A549 (cell line): ENCODE results near the gene SLC23A2. TPM values are rescaled to one million over a fixed set of nuclear protein-coding genes. Genes with fewer than 3 reads are reported as not detected.
"Not testable (repeated sequence)": the region's sequence is repeated elsewhere in the genome, so short reads cannot be mapped to it uniquely, and the experiment has no call there.

Source experiments
- ATAC-seq, 2 experiments: fragments of 200-7000 bp in 1 of 2; fragments of >200 bp in 1 of 2; cut with Nextera tagmentation in 1 of 2; cut with Tn5 transposase in 1 of 2; 3 replicates each; pipeline versions ENCODE4 v1.8.0 to v1.9.1; 2018 to 2020; ENCODE audit warnings: mild to moderate bottlenecking in 1 of 2, moderate library complexity in 1 of 2
- CTCF ChIA-PET: fragments of 300-600 bp; sonication (Branson Sonifier 250); formaldehyde crosslinking; extraction: SDS; loops from one replicate; lab custom pipeline; 2021; ENCODE audit warnings: antibody characterized with exemption, inconsistent platforms; lab: Yijun Ruan, JAX
- POLR2A ChIA-PET: fragments of 350-600 bp; formaldehyde crosslinking; extraction: SDS; loops from one replicate; lab custom pipeline; 2021; ENCODE audit warnings: antibody characterized with exemption, inconsistent platforms; lab: Yijun Ruan, JAX
- DNase-seq, 2 experiments: peaks; one replicate each; pipeline versions ENCODE4 v3.0.0 to v3.0.0-alpha.2; 2011 to 2016; ENCODE audit warnings: low read depth in 1 of 2, low spot score in 1 of 2
- FAIRE-seq: peaks from 2 replicates; lab custom pipeline; 2011; peaks lifted over from hg19 to GRCh38; lab: Jason Lieb, UNC
- H3K27ac ChIP-seq, 2 experiments: fragments of >200 bp; sonication (Bioruptor Twin); formaldehyde crosslinking; 3 replicates each; pipeline ENCODE4 v1.5.1; 2016 to 2017
- H3K4me1 ChIP-seq: fragments of >200 bp; sonication (Bioruptor Twin); formaldehyde crosslinking; 3 replicates; pipeline ENCODE4 v1.6.1; 2016
- H3K4me2 ChIP-seq: fragments of >200 bp; sonication (Bioruptor Twin); formaldehyde crosslinking; 3 replicates; pipeline ENCODE4 v1.6.1; 2016
- H3K4me3 ChIP-seq: fragments of >200 bp; sonication (Bioruptor Twin); formaldehyde crosslinking; 3 replicates; pipeline ENCODE4 v1.5.1; 2016
- H3K9me3 ChIP-seq: fragments of >200 bp; sonication (Bioruptor Twin); formaldehyde crosslinking; 3 replicates; pipeline ENCODE4 v1.6.1; 2016
- BHLHE40 ChIP-seq: IDR thresholded peaks from 2 replicates; pipeline ENCODE4 v1.6.1; 2012; ENCODE audit warnings: low read depth, low read length, inconsistent platforms
- CBX2 ChIP-seq: fragments of 200-600 bp; sonication (generic); IDR thresholded peaks from 2 replicates; pipeline ENCODE4 v1.6.1; 2016; ENCODE audit warnings: low read depth, mild to moderate bottlenecking, borderline replicate concordance
- EHF ChIP-seq: fragments of 250-450 bp; sonication (Bioruptor Pico); IDR thresholded peaks from 2 replicates; pipeline ENCODE4 v1.5.0; 2020; ENCODE audit warnings: mild to moderate bottlenecking
- EP300 ChIP-seq, 2 experiments: fragments of >200 bp; sonication (Bioruptor Twin); formaldehyde crosslinking; IDR thresholded peaks; 2 replicates in 1 of 2; 3 replicates in 1 of 2; pipeline ENCODE4 v1.6.1; 2016 to 2017
- HDAC2 ChIP-seq: fragments of 200-600 bp; sonication (generic); IDR thresholded peaks from 2 replicates; pipeline ENCODE4 v1.6.1; 2016
- HEYL ChIP-seq: fragments of 250-450 bp; sonication (Bioruptor Pico); IDR thresholded peaks from 2 replicates; pipeline ENCODE4 v1.8.0; 2021; ENCODE audit warnings: mild to moderate bottlenecking, moderate library complexity
- HOXA7 ChIP-seq: fragments of 250-450 bp; sonication (Bioruptor Pico); IDR thresholded peaks from 2 replicates; pipeline ENCODE4 v1.5.0; 2020; ENCODE audit warnings: mild to moderate bottlenecking, moderate library complexity
- HOXB13 ChIP-seq: fragments of 250-450 bp; sonication (Bioruptor Pico); IDR thresholded peaks from 2 replicates; pipeline ENCODE4 v1.5.0; 2020; ENCODE audit warnings: low read depth, mild to moderate bottlenecking, moderate library complexity
- KDM5A ChIP-seq: fragments of 200-600 bp; sonication (generic); IDR thresholded peaks from 2 replicates; pipeline ENCODE4 v1.6.1; 2016; ENCODE audit warnings: antibody characterized with exemption, mild to moderate bottlenecking
- MYC ChIP-seq: IDR thresholded peaks from 2 replicates; pipeline ENCODE4 v1.6.1; 2012; ENCODE audit warnings: mild to moderate bottlenecking, inconsistent platforms, low read length, improper control_type of control experiment, borderline replicate concordance
- NFE2L2 ChIP-seq: fragments of 150-350 bp; conservative IDR thresholded peaks from 2 replicates; pipeline ENCODE4 v1.6.1; 2014; ENCODE audit warnings: low read length
- NPAS2 ChIP-seq: fragments of 250-450 bp; sonication (Bioruptor Pico); IDR thresholded peaks from 2 replicates; pipeline ENCODE4 v1.8.0; 2022; ENCODE audit warnings: mild to moderate bottlenecking, moderate library complexity, borderline replicate concordance
- NR3C1 ChIP-seq: fragments of >200 bp; sonication (Bioruptor Twin); formaldehyde crosslinking; IDR thresholded peaks from 3 replicates; pipeline ENCODE4 v1.6.1; 2017
- POLR2AphosphoS2 ChIP-seq: conservative IDR thresholded peaks from 2 replicates; pipeline ENCODE4 v1.6.1; 2012; ENCODE audit warnings: low read length, improper control_type of control experiment, inconsistent platforms
- RARB ChIP-seq: fragments of 250-450 bp; sonication (Bioruptor Pico); IDR thresholded peaks from 2 replicates; pipeline ENCODE4 v1.8.0; 2021; ENCODE audit warnings: mild to moderate bottlenecking, moderate library complexity
- REST ChIP-seq: fragments of 200-600 bp; sonication (generic); IDR thresholded peaks from 2 replicates; pipeline ENCODE4 v1.6.1; 2016; ENCODE audit warnings: antibody characterized with exemption, mild to moderate bottlenecking, moderate library complexity
- SMC3 ChIP-seq: fragments of >200 bp; sonication (Bioruptor Twin); formaldehyde crosslinking; IDR thresholded peaks from 3 replicates; pipeline ENCODE4 v1.6.1; 2018; ENCODE audit warnings: inconsistent platforms
- SREBF2 ChIP-seq: fragments of 450-650 bp; IDR thresholded peaks from 2 replicates; pipeline ENCODE4 v1.6.1; 2014; ENCODE audit warnings: mild to moderate bottlenecking, moderate library complexity
- ZSCAN20 ChIP-seq: fragments of 250-450 bp; sonication (Bioruptor Pico); IDR thresholded peaks from 2 replicates; pipeline ENCODE4 v1.8.0; 2022; ENCODE audit warnings: mild to moderate bottlenecking, moderate library complexity
- WGBS: methylation state at CpG from one replicate; pipeline ENCODE4 v1.1.6; 2017; ENCODE audit errors: missing lambda C conversion rate; 5-methylcytosine and 5-hydroxymethylcytosine counted together
- polyA plus RNA-seq, 4 experiments: library from polyadenylated mRNA; depleted of rRNA in 3 of 4; stranded (reverse); fragments of >200 nt; fragmentation: RNase III in 1 of 4; extraction: RNeasy Plus Mini Kit Qiagen cat#74134 plus additional on column Dnase treatment in 1 of 4; gene quantifications; 2 replicates in 3 of 4; 3 replicates in 1 of 4; pipeline ENCODE4 v1.2.3, GENCODE V29; 2011 to 2017
- TF ChIP-seq, protein P1 (sequence below): fragments of 250-450 bp; sonication (Bioruptor Pico); IDR thresholded peaks from 2 replicates; pipeline ENCODE4 v1.5.0; 2020; ENCODE audit warnings: low read depth, mild to moderate bottlenecking, moderate library complexity

Gene SLC23A2
- polyA plus RNA-seq, 2 of the 4 experiments (the other 2 are of a cell fraction), result 13.1 to 47.8 TPM

- TF ChIP-seq POLR2AphosphoS2 (no peak), SMC3 (no peak), CBX2 (no peak), MYC (no peak), NR3C1 (no peak), ZSCAN20 (no peak), EP300 (IDR thresholded peaks at IDR 0.05) (no peak)
Observed at GRCh38 chr20:4883051-4883450, 118.3 kb downstream of the SLC23A2 start (continued).

DNA sequence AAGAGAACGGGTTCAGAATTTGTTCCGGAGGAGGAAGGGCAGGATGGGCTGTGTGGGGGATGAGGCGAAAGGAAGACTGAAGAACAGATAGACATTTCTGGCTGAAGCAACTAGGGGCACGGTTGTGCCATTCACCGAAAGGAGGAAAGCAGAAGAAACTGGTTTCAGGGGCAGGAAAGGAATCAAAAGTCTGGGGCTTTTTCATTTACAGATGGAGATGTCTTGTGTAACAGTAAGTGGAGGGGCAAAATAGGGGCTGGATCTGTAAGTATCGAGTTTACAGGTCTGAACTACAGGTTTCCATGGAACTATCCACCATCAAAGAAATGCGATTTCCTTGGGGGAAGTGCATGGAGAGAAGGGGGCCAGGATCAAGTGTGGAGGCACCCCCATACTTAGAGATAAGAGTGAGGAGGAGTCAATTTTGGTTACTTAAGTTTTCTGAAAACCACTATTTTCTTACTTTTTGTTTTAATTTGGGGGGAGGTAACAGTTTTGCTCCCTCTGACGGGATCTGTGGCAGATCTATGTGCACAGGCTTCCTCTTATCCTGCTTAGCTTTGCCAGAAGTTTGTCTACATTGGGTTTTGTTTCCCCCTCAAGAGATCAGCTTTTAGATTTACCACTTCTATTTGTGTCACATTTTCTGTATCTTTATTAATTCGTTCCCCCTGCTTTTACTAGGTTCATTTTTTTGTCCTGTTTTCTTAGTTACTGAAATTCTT is 120.1 kb downstream of the SLC23A2 start:
- DNase-seq, result no peak
- Histone ChIP-seq H3K9me3 (no peaks in the 10 kb centered on the region), H3K4me1 (no peaks in the 10 kb centered on the region), H3K4me2 (no peak overlapping the region), H3K27ac (no peak overlapping the region), H3K4me3 (no peak overlapping the region)
- WGBS, result 87% methylated on average over 9 of the region's 9 CpGs
- ATAC-seq, result no peak
- no peak for FAIRE-seq
- POLR2A ChIA-PET, result no interaction called here
- CTCF ChIA-PET, result interaction anchor here (1.3 kb wide), 1 partner anchor 10 kb away, joined by 3 read pairs; no protein-coding TSS in a partner anchor
- TF ChIP-seq HDAC2 (no peak), MYC (no peak), HOXA7 (no peak), HEYL (CRISPR knock-in tag) (no peak), NFE2L2 (no peak)
- TF ChIP-seq, protein P1, sequence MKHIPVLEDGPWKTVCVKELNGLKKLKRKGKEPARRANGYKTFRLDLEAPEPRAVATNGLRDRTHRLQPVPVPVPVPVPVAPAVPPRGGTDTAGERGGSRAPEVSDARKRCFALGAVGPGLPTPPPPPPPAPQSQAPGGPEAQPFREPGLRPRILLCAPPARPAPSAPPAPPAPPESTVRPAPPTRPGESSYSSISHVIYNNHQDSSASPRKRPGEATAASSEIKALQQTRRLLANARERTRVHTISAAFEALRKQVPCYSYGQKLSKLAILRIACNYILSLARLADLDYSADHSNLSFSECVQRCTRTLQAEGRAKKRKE (CRISPR knock-in tag), result no peak

DNA sequence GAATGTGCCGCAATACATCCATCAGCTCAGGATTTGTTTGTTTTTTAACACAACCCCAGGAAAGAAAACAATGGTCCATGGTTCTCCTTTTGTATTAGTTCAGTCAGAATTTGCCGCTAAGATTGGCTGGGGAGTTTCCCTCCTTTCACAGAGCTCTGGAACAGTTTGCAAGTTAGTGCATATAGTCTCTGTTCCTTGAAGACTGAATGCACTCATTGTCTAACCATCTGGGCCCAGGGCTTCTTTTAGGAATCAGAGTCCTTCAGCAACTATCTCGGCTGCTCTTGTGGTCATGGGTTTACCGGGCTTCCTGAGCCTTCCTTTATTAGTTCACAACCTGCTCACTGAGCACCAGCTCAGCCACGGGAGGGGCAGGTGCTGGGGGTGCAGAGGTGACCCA is 121.3 kb downstream of the SLC23A2 start:
- H3K27ac ChIP-seq, result no peak overlapping the region
- H3K4me3 ChIP-seq, result no peak overlapping the region
- POLR2A ChIA-PET, result no interaction called here
- TF ChIP-seq NPAS2 (CRISPR knock-in tag) (no peak), EP300 (IDR thresholded peaks at IDR 0.05) (no peak)
- DNase-seq (no peak), ATAC-seq (no peak), FAIRE-seq (no peak)
- CTCF ChIA-PET, result no interaction called here
- no peaks in the 10 kb centered on the region for H3K9me3 ChIP-seq
- WGBS, result 87% methylated on average over 5 of the region's 5 CpGs
- no peaks in the 10 kb centered on the region for H3K4me1 ChIP-seq
- H3K4me2 ChIP-seq, result no peak overlapping the region

- POLR2A ChIA-PET, H3K4me1 ChIP-seq, H3K9me3 ChIP-seq, H3K27ac ChIP-seq, H3K4me2 ChIP-seq, H3K4me3 ChIP-seq, ATAC-seq, DNase-seq, FAIRE-seq: not testable (repeated sequence)
- WGBS, result 86% methylated on average over 5 of the region's 5 CpGs
- CTCF ChIA-PET, result interaction anchor here (0.6 to 0.8 kb wide), 3 partner anchors 8 to 238 kb away, joined by 3 to 4 read pairs (median 3); no protein-coding TSS in a partner anchor
Observed at GRCh38 chr20:4878099-4878498, 123.2 kb downstream of the SLC23A2 start.

- POLR2A ChIA-PET, result no interaction called here
- CTCF ChIA-PET, result interaction anchor here (0.7 kb wide), 1 partner anchor 73 kb away, joined by 3 read pairs; no protein-coding TSS in a partner anchor
Observed at GRCh38 chr20:4876731-4877130, 124.6 kb downstream of the SLC23A2 start.

More at GRCh38 chr20:4876731-4877130, 124.6 kb downstream of the SLC23A2 start:
- Histone ChIP-seq H3K9me3 (no peaks in the 10 kb centered on the region), H3K4me2 (no peak overlapping the region), H3K4me3 (no peak overlapping the region), H3K27ac (no peak overlapping the region), H3K4me1 (no peaks in the 10 kb centered on the region)
- TF ChIP-seq REST (no peak), KDM5A (no peak), RARB (CRISPR knock-in tag) (no peak), HOXA7 (no peak), ZSCAN20 (no peak), NFE2L2 (no peak), EHF (CRISPR knock-in tag) (no peak), BHLHE40 (no peak), HOXB13 (CRISPR knock-in tag) (no peak), NR3C1 (no peak), NPAS2 (CRISPR knock-in tag) (no peak), SREBF2 (no peak)
- FAIRE-seq (peak; percentile 61), DNase-seq (no peak), ATAC-seq (no peak)
- 86% methylated on average over 5 of the region's 5 CpGs for WGBS
